ENCODE data around the gene PPP6R2.

The PPP6R2 gene

GRCh38 chr22:50342651-50343540 lies at the start of gene PPP6R2:
Gene PPP6R2 (plus strand): TSS chr22:50343327. CDS start chr22:50393909, 50,582 bp downstream.
- DNase-seq, result no peak

- no peak for DNase-seq
These were observed 49.4 kb upstream of the PPP6R2 start for GRCh38 chr22:50293441-50294318.

- no peak for DNase-seq
These were observed 48.8 kb upstream of the PPP6R2 start for GRCh38 chr22:50294319-50294656.

GRCh38 chr22:50296658-50297490 lies 46.3 kb upstream of the PPP6R2 start:
- DNase-seq, result no peak

GRCh38 chr22:50297510-50298265 lies 45.4 kb upstream of the PPP6R2 start:
- no peak for DNase-seq

GRCh38 chr22:50298266-50298637 lies 44.9 kb upstream of the PPP6R2 start:
- DNase-seq, result no peak

GRCh38 chr22:50298937-50299784 lies 44.0 kb upstream of the PPP6R2 start:
- no peak for DNase-seq

- DNase-seq, result no peak
These were observed 43.1 kb upstream of the PPP6R2 start for GRCh38 chr22:50299785-50300619.

- DNase-seq, result no peak
These were observed 42.4 kb upstream of the PPP6R2 start for GRCh38 chr22:50300620-50301257.

GRCh38 chr22:50301581-50301991 lies 41.5 kb upstream of the PPP6R2 start:
- no peak for DNase-seq

GRCh38 chr22:50302041-50302541 lies 41.0 kb upstream of the PPP6R2 start:
- DNase-seq, result no peak

GRCh38 chr22:50302564-50302963 lies 40.6 kb upstream of the PPP6R2 start:
- no peak for DNase-seq

- no peak for DNase-seq
These were observed 39.6 kb upstream of the PPP6R2 start for GRCh38 chr22:50303515-50303847.

- no peak for DNase-seq
These were observed 39.1 kb upstream of the PPP6R2 start for GRCh38 chr22:50303848-50304527.

- DNase-seq, result peak; percentile 86
These were observed 38.4 kb upstream of the PPP6R2 start for GRCh38 chr22:50304528-50305392.

- no peak for DNase-seq
These were observed 37.7 kb upstream of the PPP6R2 start for GRCh38 chr22:50305393-50305922.

- peak; percentile 78 for DNase-seq
These were observed 37.1 kb upstream of the PPP6R2 start for GRCh38 chr22:50305923-50306566.

Measured in DMS 273 treated with DMSO at 0.1 percent for 48 hours (cell line).